ENCODE measurements around the gene SHANK3. TPM values are rescaled to one million over a fixed set of nuclear protein-coding genes. Genes with fewer than 3 reads are reported as not detected.

SHANK3 gene
- total RNA-seq, 1 donor from 2014 or later = 13.1 TPM

DNA sequence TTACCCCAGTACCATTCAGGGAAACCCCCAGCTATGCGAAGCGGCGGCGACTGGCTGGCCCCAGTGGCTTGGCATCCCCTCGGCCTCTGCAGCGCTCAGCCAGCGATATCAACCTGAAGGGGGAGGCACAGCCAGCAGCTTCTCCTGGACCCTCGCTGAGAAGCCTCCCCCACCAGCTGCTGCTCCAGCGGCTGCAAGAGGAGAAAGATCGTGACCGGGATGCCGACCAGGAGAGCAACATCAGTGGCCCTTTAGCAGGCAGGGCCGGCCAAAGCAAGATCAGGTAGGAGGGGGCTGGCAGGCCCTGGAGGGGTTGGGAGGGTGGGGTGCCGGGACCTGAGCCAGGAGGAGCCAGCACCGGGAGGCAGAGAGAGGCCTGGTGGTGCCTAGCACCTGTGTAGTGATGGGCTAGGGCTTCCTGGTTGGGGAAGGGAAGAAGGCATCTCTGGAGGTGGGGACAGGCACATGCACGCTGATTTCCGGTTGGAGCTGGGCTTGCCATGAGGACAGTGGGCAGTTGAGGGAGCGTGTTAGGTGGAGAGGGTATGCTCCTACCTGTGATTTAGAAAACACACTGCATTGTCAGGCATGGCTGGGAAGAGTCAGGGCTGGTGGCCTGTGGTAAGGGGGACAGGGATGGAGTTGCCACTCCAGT is 22.3 kb downstream of the SHANK3 start:
- TF ChIP-seq, protein P1, sequence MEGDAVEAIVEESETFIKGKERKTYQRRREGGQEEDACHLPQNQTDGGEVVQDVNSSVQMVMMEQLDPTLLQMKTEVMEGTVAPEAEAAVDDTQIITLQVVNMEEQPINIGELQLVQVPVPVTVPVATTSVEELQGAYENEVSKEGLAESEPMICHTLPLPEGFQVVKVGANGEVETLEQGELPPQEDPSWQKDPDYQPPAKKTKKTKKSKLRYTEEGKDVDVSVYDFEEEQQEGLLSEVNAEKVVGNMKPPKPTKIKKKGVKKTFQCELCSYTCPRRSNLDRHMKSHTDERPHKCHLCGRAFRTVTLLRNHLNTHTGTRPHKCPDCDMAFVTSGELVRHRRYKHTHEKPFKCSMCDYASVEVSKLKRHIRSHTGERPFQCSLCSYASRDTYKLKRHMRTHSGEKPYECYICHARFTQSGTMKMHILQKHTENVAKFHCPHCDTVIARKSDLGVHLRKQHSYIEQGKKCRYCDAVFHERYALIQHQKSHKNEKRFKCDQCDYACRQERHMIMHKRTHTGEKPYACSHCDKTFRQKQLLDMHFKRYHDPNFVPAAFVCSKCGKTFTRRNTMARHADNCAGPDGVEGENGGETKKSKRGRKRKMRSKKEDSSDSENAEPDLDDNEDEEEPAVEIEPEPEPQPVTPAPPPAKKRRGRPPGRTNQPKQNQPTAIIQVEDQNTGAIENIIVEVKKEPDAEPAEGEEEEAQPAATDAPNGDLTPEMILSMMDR (conservative IDR thresholded peaks at IDR 0.05) = no peak
- no peak for DNase-seq (ENCODE audit: extremely low spot score, unreplicated experiment)
- H3K4me3 Mint-ChIP-seq = no peak overlapping the region
- no peak overlapping the region for H3K27ac Mint-ChIP-seq
- H3K9me3 Mint-ChIP-seq = no peaks in the 10 kb centered on the region
- peaks cover 3% of the 10 kb centered on the region for H3K27me3 Mint-ChIP-seq
- H3K36me3 Mint-ChIP-seq = peaks cover 8% of the 10 kb centered on the region
- peaks cover 6% of the 10 kb centered on the region for H3K4me1 Mint-ChIP-seq (ENCODE audit: unreplicated experiment)

DNA sequence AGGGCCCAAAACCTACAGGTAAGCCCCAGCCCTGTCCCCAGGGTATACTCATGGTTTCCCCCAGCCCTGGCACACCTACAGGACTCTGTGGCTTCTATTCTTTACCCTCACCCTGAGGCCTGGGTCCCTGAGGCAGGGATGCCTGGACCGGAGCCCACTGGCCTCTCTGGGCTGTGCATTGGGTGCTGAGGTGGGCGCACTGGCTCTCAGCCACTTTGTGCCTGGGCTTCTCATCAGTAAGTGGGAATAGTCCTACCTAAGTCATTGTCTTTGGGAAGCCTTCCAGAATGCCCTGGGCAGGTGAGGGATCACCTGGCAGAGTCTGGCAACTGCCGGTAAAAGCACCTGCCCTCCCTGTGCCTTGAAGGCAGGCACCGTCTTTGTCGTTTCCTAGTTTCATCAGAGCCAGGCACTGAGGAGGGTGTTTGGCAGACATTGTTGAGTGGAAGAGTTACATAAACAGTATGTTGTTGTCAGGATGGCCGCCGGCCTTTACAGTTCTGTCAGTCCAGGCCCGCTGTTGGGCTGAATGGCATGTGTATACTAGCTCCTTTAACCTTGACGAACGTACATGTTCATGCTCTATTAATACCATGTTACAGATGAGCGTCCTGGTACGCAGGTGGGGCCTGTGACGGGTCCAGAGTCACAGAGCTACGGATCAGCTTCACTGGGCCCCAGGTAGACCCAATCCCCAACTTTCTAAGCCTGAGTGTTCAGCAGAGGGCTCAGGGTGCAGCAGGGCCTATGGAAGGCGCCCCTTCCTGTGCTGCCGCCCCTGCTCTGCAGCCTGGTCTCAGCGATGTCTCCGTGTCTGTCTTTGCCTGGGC is 23.0 kb downstream of the SHANK3 start:
- peak overlapping the region; percentile 71 for H3K4me3 Mint-ChIP-seq
- H3K27ac Mint-ChIP-seq = peak overlapping the region; percentile 55
- TF ChIP-seq, protein P1 (conservative IDR thresholded peaks at IDR 0.05) = no peak
- peaks cover 6% of the 10 kb centered on the region for H3K4me1 Mint-ChIP-seq (ENCODE audit: unreplicated experiment)
- H3K36me3 Mint-ChIP-seq = peaks cover 8% of the 10 kb centered on the region
- H3K9me3 Mint-ChIP-seq = no peaks in the 10 kb centered on the region
- no peak for DNase-seq (ENCODE audit: extremely low spot score, unreplicated experiment)
- peaks cover 3% of the 10 kb centered on the region for H3K27me3 Mint-ChIP-seq

DNA sequence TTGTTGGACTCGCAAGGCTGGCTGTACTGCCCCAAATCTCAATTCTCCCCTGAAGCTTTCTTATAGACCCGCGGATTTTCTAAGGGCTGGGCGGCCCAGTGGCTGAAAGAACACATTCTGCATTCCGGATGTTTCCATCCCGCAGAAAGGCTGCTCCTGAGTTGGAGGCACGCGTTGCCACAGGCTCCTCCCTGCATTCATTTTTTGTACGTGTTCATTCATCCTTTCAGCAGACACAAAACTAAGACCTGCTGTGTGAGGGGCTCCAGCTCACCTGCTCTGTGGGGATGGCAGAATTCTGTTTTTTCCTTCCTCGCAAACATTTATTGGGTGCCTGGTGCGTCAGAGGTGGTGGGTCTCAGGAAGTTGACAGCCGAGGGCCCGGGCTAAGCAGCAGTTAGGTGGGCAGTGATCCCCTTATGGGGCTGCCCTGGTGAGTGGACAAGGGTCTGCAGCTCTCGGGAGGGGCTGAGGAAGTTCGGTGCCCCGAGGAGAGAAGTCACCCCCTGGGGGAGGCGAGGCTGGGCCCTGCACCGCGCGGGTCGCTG is 23.7 kb downstream of the SHANK3 start:
- Mint-ChIP-seq H3K9me3 (no peaks in the 10 kb centered on the region), H3K4me1 (ENCODE audit: unreplicated experiment) (peaks cover 9% of the 10 kb centered on the region), H3K36me3 (peaks cover 9% of the 10 kb centered on the region), H3K27ac (peak overlapping the region; percentile 55), H3K4me3 (peak overlapping the region; percentile 71), H3K27me3 (peaks cover 3% of the 10 kb centered on the region)
- no peak for DNase-seq (ENCODE audit: extremely low spot score, unreplicated experiment)
- TF ChIP-seq, protein P1 (conservative IDR thresholded peaks at IDR 0.05) = no peak

DNA sequence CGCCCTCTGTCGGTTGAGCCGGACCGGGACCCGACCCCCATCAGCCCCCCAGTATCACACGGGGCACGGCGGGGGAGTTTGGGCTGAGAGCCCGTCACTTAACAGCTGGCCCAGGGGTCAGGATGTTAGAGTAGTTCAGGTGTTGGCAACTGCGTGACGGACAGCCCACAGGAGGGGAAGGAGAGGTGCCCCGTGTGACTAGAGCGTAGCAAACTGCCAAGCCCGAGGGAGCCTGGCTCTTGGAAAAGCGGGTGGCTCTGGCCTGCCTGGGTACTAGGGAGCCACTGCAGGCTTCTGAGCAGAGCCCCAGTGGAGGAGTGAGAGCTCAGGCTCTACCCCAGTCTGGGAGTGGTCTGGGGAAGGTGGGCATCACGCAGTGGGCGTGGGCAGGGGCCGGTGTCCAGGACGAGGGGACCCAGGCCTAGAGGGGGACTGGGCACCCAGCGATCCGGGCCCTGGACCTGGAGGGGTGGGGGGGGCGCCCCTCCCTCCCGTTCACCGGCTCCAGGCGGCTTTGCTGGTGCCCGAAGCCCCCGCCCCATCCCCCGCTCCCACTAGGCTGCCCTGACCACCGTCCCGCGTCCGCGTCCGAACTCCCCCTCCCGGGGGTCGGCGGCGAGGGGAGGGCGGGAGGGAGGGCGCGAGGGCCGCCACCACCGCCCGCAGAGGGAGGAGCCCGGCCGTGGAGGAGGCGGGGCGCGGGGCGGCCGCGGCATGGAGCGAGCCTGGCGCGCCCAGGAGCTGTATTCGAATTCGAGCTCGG is 24.4 kb downstream of the SHANK3 start:
- TF ChIP-seq, protein P1 (conservative IDR thresholded peaks at IDR 0.05) = peak; percentile 77
- H3K4me3 Mint-ChIP-seq = peak overlapping the region; percentile 82
- H3K27ac Mint-ChIP-seq = no peak overlapping the region
- peaks cover 10% of the 10 kb centered on the region for H3K4me1 Mint-ChIP-seq (ENCODE audit: unreplicated experiment)
- H3K9me3 Mint-ChIP-seq = no peaks in the 10 kb centered on the region
- DNase-seq (ENCODE audit: extremely low spot score, unreplicated experiment) = no peak
- H3K27me3 Mint-ChIP-seq = peaks cover 3% of the 10 kb centered on the region
- peaks cover 7% of the 10 kb centered on the region for H3K36me3 Mint-ChIP-seq
